Activated T-cell treated with anti-CD3 and anti-CD28 coated beads, Interleukin-2, amount 50 U/mL, for 72 hours (primary cell): Measurements from ENCODE around the gene CCDC177. TPM values are rescaled to one million over a fixed set of nuclear protein-coding genes. Genes with fewer than 3 reads are reported as not detected.

Source experiments
- ATAC-seq, 2 donors: fragments of 150-1000 bp; cut with Tn5 transposase; replicated peaks in 1 of 2; 2 replicates each; pipeline ENCODE4 v1.10.0; 2021; ENCODE audit warnings: moderate library complexity in 2 of 2, mild to moderate bottlenecking in 1 of 2
- DNase-seq, 2 donors: peaks; one replicate each; pipeline ENCODE4 v3.0.0; 2021 to 2022; ENCODE audit warnings: mixed read lengths in 1 of 2
- H3K27ac Mint-ChIP-seq: one replicate; pipeline ENCODE4 v1.8.0; 2022; ENCODE audit warnings: mild to moderate bottlenecking, moderate library complexity, mixed read lengths
- H3K27me3 Mint-ChIP-seq: one replicate; pipeline ENCODE4 v1.8.0; 2022; ENCODE audit warnings: low read depth, mixed read lengths
- H3K36me3 Mint-ChIP-seq, 2 donors: one replicate each; pipeline ENCODE4 v1.8.0; 2022; ENCODE audit warnings: mixed read lengths in 2 of 2, mild to moderate bottlenecking in 1 of 2; ENCODE audit not compliant: insufficient read depth in 2 of 2
- H3K4me1 Mint-ChIP-seq: one replicate; pipeline ENCODE4 v1.8.0; 2022; ENCODE audit warnings: low read depth, mixed read lengths
- H3K4me3 Mint-ChIP-seq, 2 donors: one replicate each; pipeline ENCODE4 v1.8.0; 2022; ENCODE audit warnings: mild to moderate bottlenecking in 2 of 2, mixed read lengths in 2 of 2, moderate library complexity in 2 of 2
- H3K9me3 Mint-ChIP-seq, 2 donors: one replicate each; pipeline ENCODE4 v1.8.0; 2022; ENCODE audit warnings: mixed read lengths in 2 of 2
- total RNA-seq, 2 donors: library from RNA; stranded (reverse); gene quantifications; one replicate each; pipeline ENCODE4 v1.2.3, GENCODE V29; 2022

CCDC177 gene
- total RNA-seq, 2 donors from 2014 or later: not detected

- H3K4me3 Mint-ChIP-seq: no peak overlapping the region
- DNase-seq (no peak), ATAC-seq (no peak)
- no peaks in the 10 kb centered on the region for H3K9me3 Mint-ChIP-seq
- no peaks in the 10 kb centered on the region for H3K36me3 Mint-ChIP-seq
- H3K27ac Mint-ChIP-seq: no peak overlapping the region
- H3K4me1 Mint-ChIP-seq: no peaks in the 10 kb centered on the region
- peaks cover 17% of the 10 kb centered on the region for H3K27me3 Mint-ChIP-seq
Measured at GRCh38 chr14:69529563-69529962, 45.1 kb downstream of the CCDC177 start.

- H3K4me1 Mint-ChIP-seq: no peaks in the 10 kb centered on the region
- DNase-seq (no peak), ATAC-seq (no peak)
- H3K27me3 Mint-ChIP-seq: peaks cover 18% of the 10 kb centered on the region
- no peak overlapping the region for H3K4me3 Mint-ChIP-seq
- no peaks in the 10 kb centered on the region for H3K9me3 Mint-ChIP-seq
- H3K36me3 Mint-ChIP-seq: no peaks in the 10 kb centered on the region
- H3K27ac Mint-ChIP-seq: no peak overlapping the region
Measured at GRCh38 chr14:69528930-69529329, 45.7 kb downstream of the CCDC177 start.

- H3K4me1 Mint-ChIP-seq: no peaks in the 10 kb centered on the region
- no peak for ATAC-seq
- no peaks in the 10 kb centered on the region for H3K9me3 Mint-ChIP-seq
- DNase-seq: no peak
- H3K36me3 Mint-ChIP-seq: no peaks in the 10 kb centered on the region
- peaks cover 10% of the 10 kb centered on the region for H3K27me3 Mint-ChIP-seq
- no peak overlapping the region for H3K27ac Mint-ChIP-seq
- no peak overlapping the region for H3K4me3 Mint-ChIP-seq
Measured at GRCh38 chr14:69528143-69528542, 46.5 kb downstream of the CCDC177 start.

DNA sequence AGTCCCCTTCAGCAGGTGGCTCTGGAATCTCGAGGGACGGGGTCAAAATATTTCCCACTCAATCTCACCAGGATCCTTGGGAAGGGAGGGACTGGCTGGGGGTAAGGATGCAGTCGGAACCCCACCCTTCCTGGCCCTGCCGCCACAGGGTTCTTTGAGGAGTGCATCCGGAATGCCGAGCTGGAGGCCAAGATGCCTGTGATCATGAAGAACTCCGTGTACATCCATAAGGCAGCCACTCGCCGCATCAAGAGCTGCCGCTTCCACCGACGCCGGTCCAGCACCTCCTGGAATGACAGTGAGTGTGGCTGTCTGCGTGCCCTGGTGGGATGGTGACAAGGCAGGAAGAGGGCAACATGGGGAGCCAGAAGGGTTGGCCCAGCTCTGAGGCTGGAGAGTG, 47.0 kb downstream of the CCDC177 start:
- Mint-ChIP-seq H3K4me3 (no peak overlapping the region), H3K4me1 (no peaks in the 10 kb centered on the region), H3K36me3 (no peaks in the 10 kb centered on the region), H3K9me3 (no peaks in the 10 kb centered on the region), H3K27me3 (peaks cover 7% of the 10 kb centered on the region), H3K27ac (no peak overlapping the region)
- DNase-seq (no peak), ATAC-seq (no peak)

DNA sequence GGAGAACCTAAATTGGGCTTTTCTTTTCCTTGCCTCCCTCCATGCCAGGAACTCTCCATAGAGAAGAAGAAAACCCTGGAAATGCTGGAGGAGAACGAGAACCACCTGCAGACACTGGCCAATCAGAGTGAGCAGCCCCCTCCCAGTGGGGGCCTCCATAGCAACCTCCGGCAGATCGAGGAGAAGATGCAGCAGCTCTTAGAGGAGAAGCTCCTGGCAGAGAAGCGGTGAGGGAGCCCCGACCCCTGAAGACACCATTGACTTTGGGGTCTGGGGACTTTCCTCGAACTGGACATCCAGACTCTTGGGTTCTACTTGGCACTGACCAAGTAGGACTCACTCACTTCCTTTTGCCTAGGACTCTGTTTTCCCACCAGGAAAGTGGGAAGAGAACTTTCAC, 48.8 kb downstream of the CCDC177 start:
- H3K4me3 Mint-ChIP-seq: no peak overlapping the region
- no peaks in the 10 kb centered on the region for H3K4me1 Mint-ChIP-seq

GRCh38 chr14:69522026-69522425, 52.6 kb downstream of the CCDC177 start:
- ATAC-seq: no peak

More for the DNA sequence above, 48.8 kb downstream of the CCDC177 start:
- Mint-ChIP-seq H3K36me3 (no peaks in the 10 kb centered on the region), H3K9me3 (no peaks in the 10 kb centered on the region), H3K27ac (no peak overlapping the region), H3K27me3 (peaks cover 7% of the 10 kb centered on the region)
- ATAC-seq: no peak
- DNase-seq: no peak

More at GRCh38 chr14:69522026-69522425, 52.6 kb downstream of the CCDC177 start:
- Mint-ChIP-seq H3K27ac (no peak overlapping the region), H3K4me3 (no peak overlapping the region), H3K36me3 (no peaks in the 10 kb centered on the region), H3K9me3 (no peaks in the 10 kb centered on the region), H3K27me3 (peaks cover 19% of the 10 kb centered on the region), H3K4me1 (no peaks in the 10 kb centered on the region)
- no peak for DNase-seq

Other genes with a start within 250 kb of the CCDC177 start
- 100 to 1,000 TPM; 215 to 231 TPM for gene ERH, start 176.6 kb downstream of the CCDC177 start, total RNA-seq
- gene SLC39A9, start 176.2 kb downstream of the CCDC177 start, total RNA-seq: 10 to 100 TPM; 85.8 to 93.3 TPM
- under 1 TPM in 1 of 2 donors, not detected in 1; 0.12 TPM for gene PLEKHD1, start 90.1 kb downstream of the CCDC177 start, total RNA-seq
- 10 to 100 TPM; 60.3 to 73.8 TPM for gene SUSD6, start 36.7 kb upstream of the CCDC177 start, total RNA-seq
- gene SRSF5, start 192.3 kb upstream of the CCDC177 start, total RNA-seq: 100 to 1,000 TPM; 417 to 428 TPM
- not detected for gene SLC10A1, start 222.4 kb upstream of the CCDC177 start, total RNA-seq